Germinal center (tissue), 1 donor: ENCODE measurements around the gene ARFGEF2.
"Not testable (repeated sequence)": the region's sequence is repeated elsewhere in the genome, so short reads cannot be mapped to it uniquely, and the experiment has no call there.

Experiments used
- DNase-seq: peaks from one replicate; pipeline ENCODE4 v3.0.0; 2012; ENCODE audit warnings: mixed read lengths, low spot score

The ARFGEF2 gene

DNA sequence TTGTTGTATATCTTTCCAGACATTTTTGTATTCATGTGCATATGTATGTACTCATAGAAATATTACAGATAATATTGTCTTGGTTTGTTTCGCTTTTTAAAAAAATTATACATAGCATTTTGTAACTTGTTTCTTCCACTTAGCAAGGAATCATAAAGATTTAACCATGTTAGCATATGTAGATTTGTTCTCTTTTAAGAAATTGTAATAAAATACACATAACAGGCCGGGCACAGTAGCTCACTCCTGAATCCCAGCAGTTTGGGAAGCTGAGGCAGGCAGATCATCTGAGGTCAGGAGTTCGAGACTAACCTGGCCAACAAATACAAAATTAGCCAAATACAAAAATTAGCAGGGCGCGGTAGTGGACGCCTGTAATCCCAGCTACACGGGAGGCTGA lies 80.2 kb downstream of the ARFGEF2 start:
- no peak for DNase-seq

- DNase-seq = no peak
These were observed 85.0 kb downstream of the ARFGEF2 start for GRCh38 chr20:49006446-49006980.

DNA sequence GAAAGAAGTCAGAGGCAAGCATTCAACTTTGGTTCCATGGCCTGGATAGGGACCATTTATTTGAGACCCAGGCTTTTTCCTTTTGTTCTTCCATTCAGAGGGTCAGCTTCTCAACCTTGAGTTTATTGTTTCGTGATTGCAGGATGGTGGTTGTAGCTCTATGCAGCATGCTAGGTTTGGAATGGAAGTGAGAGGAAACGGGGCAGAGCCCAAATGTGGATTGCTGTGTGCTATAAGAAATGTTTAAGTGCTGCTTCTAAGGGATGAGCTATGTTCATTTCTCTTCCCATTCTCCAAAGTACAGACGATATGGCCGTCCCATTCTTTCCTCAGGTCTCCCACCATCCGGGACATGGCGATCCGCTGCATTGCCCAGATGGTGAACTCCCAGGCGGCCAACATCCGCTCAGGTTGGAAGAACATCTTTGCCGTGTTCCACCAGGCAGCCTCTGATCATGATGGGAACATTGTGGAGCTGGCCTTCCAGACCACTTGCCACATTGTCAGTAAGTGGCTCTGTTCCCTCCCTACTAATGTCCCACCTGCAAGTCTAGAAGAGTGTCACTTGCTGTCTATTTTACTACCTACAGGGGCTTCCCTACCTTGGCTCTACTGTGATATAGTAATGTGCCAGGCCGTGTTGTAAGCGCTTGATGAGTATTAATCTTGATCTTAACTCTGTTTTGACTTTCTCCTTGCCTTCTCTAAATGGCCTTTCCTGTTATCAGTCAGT lies 88.6 kb downstream of the ARFGEF2 start:
- no peak for DNase-seq

- DNase-seq = no peak
These were observed 102.7 kb downstream of the ARFGEF2 start for GRCh38 chr20:49024220-49024619.

DNA sequence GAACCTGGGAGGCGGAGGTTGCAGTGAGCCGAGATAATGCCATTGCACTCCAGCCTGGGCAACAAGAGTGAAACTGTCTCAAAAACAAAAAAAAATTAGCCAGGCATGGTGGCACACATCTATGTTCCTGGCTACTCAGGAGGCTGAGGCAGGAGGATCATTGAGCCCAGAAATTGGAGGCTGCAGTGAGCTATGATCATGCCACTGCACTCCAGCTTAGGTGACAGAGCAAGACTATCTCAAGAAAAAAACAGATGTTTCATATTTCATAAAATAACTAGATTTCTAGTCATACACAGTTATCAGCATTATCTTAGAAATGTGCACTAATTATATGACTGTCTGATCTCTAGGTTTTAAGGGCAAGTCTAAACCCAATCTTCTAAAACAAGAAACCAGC lies 106.7 kb downstream of the ARFGEF2 start:
- DNase-seq = not testable (repeated sequence)

DNA sequence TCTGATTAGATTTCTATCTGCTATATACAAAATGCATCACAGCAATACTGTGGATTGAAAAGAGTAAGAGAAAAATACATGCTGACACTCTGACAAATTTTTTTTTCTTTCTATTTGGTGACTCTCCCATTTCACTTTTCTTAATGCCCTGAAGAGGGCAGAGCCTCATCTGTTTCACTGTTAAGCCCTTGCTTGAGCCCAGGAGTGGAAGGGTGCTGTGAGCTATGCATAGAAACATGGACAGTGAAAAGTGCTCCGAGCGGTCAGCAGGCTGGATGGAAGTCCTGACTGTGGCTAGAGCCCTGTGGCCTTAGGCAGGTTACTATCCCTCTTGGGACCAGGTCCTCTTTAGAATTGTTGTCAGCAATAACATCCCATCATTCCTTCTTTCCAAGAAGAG lies 107.2 kb downstream of the ARFGEF2 start:
- no peak for DNase-seq

DNA sequence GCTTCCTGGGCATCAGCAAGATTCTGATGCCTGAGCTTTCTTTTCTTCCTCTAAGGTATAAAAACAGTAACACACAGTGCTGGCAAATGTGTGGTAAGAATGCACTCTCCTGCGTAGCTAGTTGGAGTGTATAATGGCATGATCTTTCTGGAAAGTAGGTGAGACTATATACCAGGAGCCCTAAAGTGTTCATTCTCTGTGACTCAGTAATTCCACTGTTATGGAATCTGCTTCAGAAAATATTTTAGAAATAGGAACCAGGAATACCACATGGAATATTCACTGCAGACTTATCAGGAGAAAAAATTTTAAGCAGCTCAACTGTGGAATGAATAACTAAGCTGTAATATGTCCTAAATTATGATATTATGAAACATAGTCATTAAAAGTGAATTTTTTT lies 107.7 kb downstream of the ARFGEF2 start:
- DNase-seq = no peak

DNA sequence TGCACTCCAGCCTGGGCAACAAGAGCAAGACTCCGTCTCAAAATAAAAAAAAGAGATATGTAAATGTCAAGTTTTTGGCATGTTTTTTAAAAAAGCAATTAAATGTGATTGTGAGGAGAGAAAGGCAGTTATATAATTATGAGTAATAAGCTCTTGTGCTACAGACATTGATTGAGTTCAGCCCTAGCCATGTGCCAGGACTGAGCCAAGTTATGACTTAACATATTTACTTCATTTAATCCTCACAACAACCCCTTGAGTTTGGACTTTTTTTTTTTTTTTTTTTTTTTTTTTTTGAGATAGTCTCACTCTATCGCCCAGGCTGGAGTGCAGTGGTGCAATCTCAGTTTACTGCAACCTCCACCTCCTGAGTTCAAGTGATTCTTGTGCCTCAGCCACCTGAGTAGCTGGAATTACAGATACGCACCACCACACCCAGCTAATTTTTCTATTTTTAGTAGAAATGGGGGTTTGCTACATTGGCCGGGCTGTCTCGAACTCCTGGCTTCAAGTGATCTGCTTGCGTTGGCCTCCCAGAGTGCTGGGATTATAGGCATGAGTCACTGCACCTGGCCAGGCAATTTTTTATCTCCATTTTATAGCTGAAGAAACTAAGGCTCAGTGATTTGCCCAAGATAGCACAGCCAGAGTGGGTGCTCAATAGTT lies 109.6 kb downstream of the ARFGEF2 start:
- DNase-seq = no peak

GRCh38 chr20:49032455-49032854 lies 110.9 kb downstream of the ARFGEF2 start:
- DNase-seq = no peak

DNA sequence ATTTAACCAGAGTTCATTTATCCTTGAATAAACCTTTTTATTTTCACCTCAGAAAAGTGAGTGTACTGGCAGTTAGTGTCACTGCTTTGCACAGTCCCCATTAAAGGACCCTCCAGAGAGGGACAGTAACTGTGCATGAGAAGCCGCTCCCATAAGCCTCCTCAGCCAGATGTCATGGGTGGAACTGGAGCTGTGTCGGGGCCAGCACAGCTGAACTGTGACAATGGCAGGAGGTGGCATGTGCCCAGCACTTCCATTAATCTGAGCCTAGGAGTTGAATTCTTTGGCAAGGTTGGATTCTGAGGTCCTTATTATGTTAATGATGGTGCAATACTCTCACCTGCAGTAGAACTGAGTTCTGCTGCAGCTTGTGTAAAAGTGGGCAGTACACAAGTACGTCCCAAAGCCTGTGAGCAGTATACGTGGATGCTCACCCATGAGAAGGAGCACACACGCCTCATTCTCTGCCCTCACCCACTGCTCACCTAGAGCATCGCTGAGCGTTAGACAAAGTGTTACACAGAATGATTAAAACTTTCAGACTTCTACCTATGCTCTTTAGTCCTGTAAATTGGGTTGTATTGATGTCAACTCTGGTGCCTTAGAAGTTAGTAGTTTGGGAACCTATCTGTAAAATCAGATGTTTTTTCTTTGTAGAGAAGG lies 112.7 kb downstream of the ARFGEF2 start:
- no peak for DNase-seq

DNA sequence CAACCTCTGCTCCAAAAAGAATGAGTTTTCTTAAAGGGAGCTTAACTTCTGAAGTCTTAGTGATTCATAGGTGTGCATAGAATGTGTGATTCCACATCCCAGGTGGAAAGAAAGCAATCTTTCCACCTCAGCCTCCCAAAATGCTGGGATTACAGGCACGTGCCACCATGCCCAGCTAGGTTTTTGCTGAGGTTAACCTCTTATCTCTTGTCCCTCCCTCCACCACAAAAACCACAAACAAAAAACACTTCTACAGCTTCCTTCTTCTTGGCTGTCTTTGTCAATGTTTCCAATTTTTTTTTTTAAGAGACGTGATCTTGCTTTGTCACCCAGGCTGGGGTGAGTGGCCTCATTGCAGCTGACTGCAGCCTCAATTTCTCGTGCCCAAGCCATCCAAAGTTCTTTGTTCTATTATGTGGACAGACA lies 116.5 kb downstream of the ARFGEF2 start:
- no peak for DNase-seq

- no peak for DNase-seq
These were observed 118.3 kb downstream of the ARFGEF2 start for GRCh38 chr20:49039854-49040253.

GRCh38 chr20:49043000-49043399 lies 121.5 kb downstream of the ARFGEF2 start:
- DNase-seq = no peak

DNA sequence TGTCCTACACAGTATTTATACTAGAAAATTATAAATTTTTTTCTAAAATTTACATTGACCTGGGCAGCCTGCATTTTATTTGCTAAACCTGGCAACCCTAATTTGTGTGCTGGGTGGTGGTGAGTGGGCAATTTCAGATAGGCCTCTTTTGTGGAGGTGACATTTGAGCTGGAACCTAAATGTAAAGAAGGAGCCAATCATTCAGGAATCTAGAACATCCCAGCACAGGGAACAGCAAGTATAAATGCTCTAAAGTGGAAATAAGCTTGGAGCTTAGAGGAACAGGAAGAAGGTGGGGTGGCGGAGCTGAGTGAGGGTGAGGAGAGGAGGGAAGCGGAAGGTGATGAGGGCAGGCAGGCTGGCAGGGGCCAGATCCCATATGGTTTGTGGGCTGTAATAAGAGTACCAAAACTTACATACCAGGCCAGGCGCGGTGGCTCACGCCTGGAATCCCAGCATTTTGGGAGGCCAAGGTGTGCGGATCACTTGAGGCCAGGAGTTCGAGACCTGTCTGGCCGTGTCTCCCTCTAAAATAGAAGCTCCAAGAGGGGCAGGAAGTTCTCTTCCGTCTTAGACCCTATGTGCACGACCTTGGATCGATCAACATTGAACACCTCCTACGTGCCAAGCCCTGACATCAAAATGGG lies 124.1 kb downstream of the ARFGEF2 start:
- DNase-seq = peak; percentile 37

- peak; percentile 98 for DNase-seq
These were observed 124.8 kb downstream of the ARFGEF2 start, which contains the start of gene CSE1L for GRCh38 chr20:49046087-49046900. TSS of gene CSE1L (plus strand) at chr20:49046312. CDS start at chr20:49058464, 12,152 bp downstream.

DNA sequence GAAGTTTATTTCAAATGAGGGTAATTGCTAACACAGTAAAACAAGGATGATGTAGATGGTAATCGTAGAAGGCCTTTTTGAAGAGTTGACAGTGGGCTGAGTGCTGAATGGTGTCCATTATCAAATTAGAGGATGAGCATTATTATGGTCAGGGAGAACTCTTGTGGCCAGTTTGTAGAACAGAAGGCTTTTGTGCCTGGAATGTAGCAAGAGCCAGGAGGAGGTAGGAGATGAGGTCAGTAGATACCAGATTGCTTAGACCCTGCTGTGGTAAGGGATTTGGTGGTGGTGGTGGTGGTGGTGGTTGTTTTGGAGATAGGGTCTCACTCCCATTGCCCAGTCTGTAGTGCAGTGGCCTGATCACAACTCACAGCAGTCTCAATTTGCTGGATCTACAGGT lies 130.8 kb downstream of the ARFGEF2 start:
- no peak for DNase-seq

- DNase-seq = no peak
These were observed 132.6 kb downstream of the ARFGEF2 start for GRCh38 chr20:49054056-49054643.

- no peak for DNase-seq
These were observed 141.8 kb downstream of the ARFGEF2 start for GRCh38 chr20:49063279-49063678.

- DNase-seq = no peak
These were observed 153.0 kb downstream of the ARFGEF2 start for GRCh38 chr20:49074521-49074920.

DNA sequence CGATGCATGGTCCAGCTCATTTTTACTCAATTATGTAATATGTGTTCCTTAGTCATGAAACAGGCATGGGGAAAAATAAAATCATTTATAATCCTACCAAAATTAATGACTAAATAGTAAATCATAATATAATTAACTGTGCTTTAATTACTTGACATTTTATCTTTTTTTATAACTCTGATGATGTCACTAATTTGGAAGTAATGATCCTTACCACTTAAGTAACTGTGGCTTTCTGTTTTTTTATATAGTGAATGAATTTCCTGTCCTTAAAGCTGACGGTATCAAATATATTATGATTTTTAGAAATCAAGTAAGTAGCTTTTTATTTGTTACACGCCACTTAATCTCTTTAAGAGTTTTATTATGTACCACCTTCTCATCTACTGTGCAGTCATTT lies 156.8 kb downstream of the ARFGEF2 start:
- no peak for DNase-seq

- not testable (repeated sequence) for DNase-seq
These were observed 160.8 kb downstream of the ARFGEF2 start for GRCh38 chr20:49082295-49082694.
